BLaER1 treated with 17β-estradiol and CSF1 and Interleukin-3, amounts not matched to agents 10 nM and 100 nM (cell line): ENCODE measurements around the gene AOPEP.

Experiments
- H3K27ac ChIP-seq, 11 experiments: shearing (Covaris generic); formaldehyde crosslinking; 2 replicates each; pipeline ENCODE4 v1.8.1; 2022
- H3K27me3 ChIP-seq, 11 experiments: shearing (Covaris generic); formaldehyde crosslinking; 2 replicates each; pipeline ENCODE4 v1.8.1; 2022
- H3K36me3 ChIP-seq, 11 experiments: shearing (Covaris generic); formaldehyde crosslinking; 2 replicates each; pipeline ENCODE4 v1.8.1; 2022
- H3K4me1 ChIP-seq, 10 experiments: shearing (Covaris generic); formaldehyde crosslinking; 2 replicates each; pipeline ENCODE4 v1.8.1; 2022
- H3K4me2 ChIP-seq, 11 experiments: shearing (Covaris generic); formaldehyde crosslinking; 2 replicates each; pipeline ENCODE4 v1.8.1; 2022
- H3K4me3 ChIP-seq, 10 experiments: shearing (Covaris generic); formaldehyde crosslinking; 2 replicates each; pipeline ENCODE4 v1.8.1; 2022
- H3K9ac ChIP-seq, 11 experiments: shearing (Covaris generic); formaldehyde crosslinking; 2 replicates each; pipeline ENCODE4 v1.8.1; 2022
- H3K9me3 ChIP-seq, 11 experiments: shearing (Covaris generic); formaldehyde crosslinking; replicated peaks in 1 of 11; 2 replicates each; pipeline ENCODE4 v1.8.1; 2022
- H4K20me1 ChIP-seq, 11 experiments: shearing (Covaris generic); formaldehyde crosslinking; 2 replicates each; pipeline ENCODE4 v1.8.1; 2022
- Cebpa-rat ChIP-seq, 11 experiments: shearing (Covaris generic); IDR thresholded peaks; 2 replicates each; pipeline ENCODE4 v1.8.1; 2022

The AOPEP gene

DNA sequence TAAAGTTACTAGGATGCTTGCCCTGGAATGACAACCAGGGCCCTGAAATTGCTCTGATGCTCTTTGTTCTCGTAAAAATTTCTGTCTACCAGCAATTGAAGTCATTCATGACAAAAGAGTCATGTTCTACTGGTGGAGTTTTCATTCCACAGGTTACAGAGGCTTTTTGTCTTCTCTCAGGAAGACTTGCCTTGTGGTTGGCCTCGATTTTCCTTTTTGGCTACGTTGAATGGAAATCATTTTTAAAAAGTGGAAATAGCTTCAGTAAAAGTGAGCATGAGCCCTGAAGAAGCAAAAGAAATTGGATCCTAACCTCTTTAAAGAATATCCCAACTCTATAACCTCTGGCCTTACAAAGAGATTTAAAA is 255.2 kb downstream of the AOPEP start:
- Histone ChIP-seq H3K27me3 (no peaks in the 10 kb centered on the region), H4K20me1 (no peaks in the 10 kb centered on the region), H3K4me1 (peaks cover 0 to 5% (median 0%) of the 10 kb centered on the region in 10 experiments; a peak in 1 of 20 replicates), H3K4me3 (no peak overlapping the region), H3K27ac (no peak overlapping the region), H3K36me3 (peaks cover 0 to 24% (median 5%) of the 10 kb centered on the region in 11 experiments; a peak in 9 of 22 replicates), H3K9me3 (no peaks in the 10 kb centered on the region), H3K4me2 (no peak overlapping the region), H3K9ac (no peak overlapping the region)
- TF ChIP-seq Cebpa-rat (IDR thresholded peaks at IDR 0.05): no peak

GRCh38 chr9:94982211-94982610 is 255.7 kb downstream of the AOPEP start:
- Histone ChIP-seq H3K9me3 (no peaks in the 10 kb centered on the region), H4K20me1 (no peaks in the 10 kb centered on the region), H3K4me3 (no peak overlapping the region), H3K27me3 (no peaks in the 10 kb centered on the region), H3K36me3 (peaks cover 0 to 24% (median 3%) of the 10 kb centered on the region in 11 experiments; a peak in 9 of 22 replicates), H3K27ac (no peak overlapping the region), H3K4me1 (peaks cover 0 to 5% (median 0%) of the 10 kb centered on the region in 10 experiments; a peak in 1 of 20 replicates), H3K4me2 (no peak overlapping the region), H3K9ac (no peak overlapping the region)
- no peak for TF ChIP-seq Cebpa-rat (IDR thresholded peaks at IDR 0.05)

DNA sequence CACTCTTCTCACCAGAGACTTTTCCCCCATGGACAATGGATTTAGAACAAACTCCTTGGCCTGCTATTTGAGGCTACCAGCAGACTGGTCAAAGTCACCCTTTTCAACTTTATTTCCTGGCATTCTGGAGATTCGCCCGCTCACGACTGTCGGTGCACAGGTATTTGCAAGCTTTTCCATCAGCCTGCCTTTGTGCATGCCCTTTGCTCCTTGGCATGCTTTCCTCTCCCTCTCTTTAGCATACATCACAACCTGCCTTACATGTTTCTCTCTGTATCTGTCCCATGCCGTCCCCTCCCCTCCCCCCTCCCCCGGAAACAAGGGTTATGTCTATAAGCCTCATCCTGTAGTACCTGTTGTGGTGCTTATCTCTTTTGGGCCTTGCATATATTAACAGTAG is 257.1 kb downstream of the AOPEP start:
- Histone ChIP-seq H3K36me3 (peaks cover 0 to 22% (median 3%) of the 10 kb centered on the region in 11 experiments; a peak in 10 of 22 replicates), H3K27me3 (no peaks in the 10 kb centered on the region), H3K27ac (no peak overlapping the region)

GRCh38 chr9:94984891-94985476 is 258.5 kb downstream of the AOPEP start:
- H3K4me3 ChIP-seq: no peak overlapping the region
- TF ChIP-seq Cebpa-rat (IDR thresholded peaks at IDR 0.05): no peak

More for the DNA sequence above, 257.1 kb downstream of the AOPEP start:
- no peak overlapping the region for H3K9ac ChIP-seq
- peaks cover 0 to 2% (median 0%) of the 10 kb centered on the region in 11 experiments; a peak in 4 of 22 replicates for H3K9me3 ChIP-seq
- H4K20me1 ChIP-seq: no peaks in the 10 kb centered on the region
- no peak overlapping the region for H3K4me2 ChIP-seq
- H3K4me3 ChIP-seq: no peak overlapping the region
- TF ChIP-seq Cebpa-rat (IDR thresholded peaks at IDR 0.05): no peak
- H3K4me1 ChIP-seq: peaks cover 0 to 5% (median 0%) of the 10 kb centered on the region in 10 experiments; a peak in 2 of 20 replicates

GRCh38 chr9:94985649-94986048 is 259.1 kb downstream of the AOPEP start:
- Histone ChIP-seq H3K4me3 (no peak overlapping the region), H3K27ac (no peak overlapping the region), H3K9ac (no peak overlapping the region), H3K36me3 (peaks cover 0 to 18% (median 0%) of the 10 kb centered on the region in 11 experiments; a peak in 6 of 22 replicates), H3K27me3 (no peaks in the 10 kb centered on the region), H3K4me1 (no peaks in the 10 kb centered on the region; a peak in 1 of 20 replicates), H3K9me3 (peaks cover 0 to 19% (median 14%) of the 10 kb centered on the region in 11 experiments; a peak in 14 of 22 replicates), H3K4me2 (no peak overlapping the region), H4K20me1 (no peaks in the 10 kb centered on the region)
- TF ChIP-seq Cebpa-rat (IDR thresholded peaks at IDR 0.05): no peak

More at GRCh38 chr9:94984891-94985476, 258.5 kb downstream of the AOPEP start:
- Histone ChIP-seq H4K20me1 (no peaks in the 10 kb centered on the region), H3K9ac (no peak overlapping the region), H3K4me2 (no peak overlapping the region), H3K4me1 (peaks cover 0 to 4% (median 0%) of the 10 kb centered on the region in 10 experiments; a peak in 2 of 20 replicates), H3K27me3 (no peaks in the 10 kb centered on the region), H3K9me3 (peaks cover 0 to 16% (median 14%) of the 10 kb centered on the region in 11 experiments; a peak in 14 of 22 replicates), H3K36me3 (peaks cover 0 to 24% (median 4%) of the 10 kb centered on the region in 11 experiments; a peak in 8 of 22 replicates), H3K27ac (no peak overlapping the region)

DNA sequence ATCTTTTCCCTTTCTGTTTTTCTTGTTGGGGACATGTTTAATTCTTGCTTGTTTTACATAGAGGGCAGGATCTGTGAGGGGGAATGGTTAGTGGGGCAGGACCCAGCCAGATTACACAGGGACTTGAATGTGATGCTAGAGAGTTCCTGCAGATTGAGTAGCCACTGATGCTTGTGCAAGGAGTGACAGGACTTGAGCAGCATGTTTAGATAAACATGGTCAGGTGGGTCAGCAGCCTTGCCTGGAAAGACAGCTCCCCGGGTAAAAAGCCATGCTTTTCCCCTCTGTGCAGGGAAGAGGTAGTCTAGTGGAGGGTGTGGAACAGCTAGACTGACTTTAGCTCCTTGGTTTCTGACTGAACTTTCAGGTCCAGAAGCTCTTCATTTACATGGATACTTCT is 261.2 kb downstream of the AOPEP start:
- Histone ChIP-seq H3K36me3 (peaks cover 0 to 15% (median 0%) of the 10 kb centered on the region in 11 experiments; a peak in 6 of 22 replicates), H3K9me3 (peaks cover 0 to 19% (median 14%) of the 10 kb centered on the region in 11 experiments; a peak in 14 of 22 replicates), H3K27me3 (no peaks in the 10 kb centered on the region), H4K20me1 (no peaks in the 10 kb centered on the region), H3K9ac (no peak overlapping the region), H3K4me3 (no peak overlapping the region), H3K27ac (no peak overlapping the region), H3K4me1 (no peaks in the 10 kb centered on the region; a peak in 1 of 20 replicates), H3K4me2 (no peak overlapping the region)
- TF ChIP-seq Cebpa-rat (IDR thresholded peaks at IDR 0.05): no peak

DNA sequence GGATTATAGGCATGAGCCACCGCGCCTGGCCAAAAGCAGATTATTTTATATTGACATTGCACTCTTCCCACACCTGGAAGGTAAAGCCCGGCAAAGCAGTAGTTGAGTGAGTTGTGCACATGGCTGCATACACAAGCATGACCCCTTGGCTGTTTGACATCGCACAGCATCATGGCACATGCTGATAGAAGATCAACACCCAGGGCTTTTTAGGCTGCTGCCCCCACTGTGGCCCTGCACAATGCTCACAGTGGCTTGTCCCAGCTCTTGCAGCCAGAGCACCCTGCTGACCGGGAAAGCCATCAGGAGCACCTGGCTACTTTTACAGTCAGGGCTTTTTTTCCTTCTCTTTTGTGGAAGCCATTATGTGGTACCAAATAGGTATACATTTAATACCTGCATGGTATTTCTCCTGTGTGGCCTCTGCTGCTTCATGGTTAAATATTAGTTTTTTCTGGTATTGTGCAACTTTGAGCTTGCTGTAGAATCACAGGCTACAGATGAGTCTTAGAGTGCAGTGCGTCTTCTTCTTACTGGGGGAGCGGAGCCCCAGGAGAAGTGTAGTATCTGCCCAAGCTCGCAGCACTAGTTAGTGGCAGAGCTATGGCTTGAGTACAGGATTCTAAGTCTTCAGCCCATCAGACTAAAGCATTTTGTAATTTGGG is 264.5 kb downstream of the AOPEP start:
- H3K27ac ChIP-seq: no peak overlapping the region
- no peak overlapping the region for H3K4me3 ChIP-seq
- H3K36me3 ChIP-seq: peaks cover 0 to 15% (median 0%) of the 10 kb centered on the region in 11 experiments; a peak in 5 of 22 replicates
- no peaks in the 10 kb centered on the region for H4K20me1 ChIP-seq
- no peak overlapping the region for H3K4me2 ChIP-seq
- H3K27me3 ChIP-seq: no peaks in the 10 kb centered on the region
- no peak for TF ChIP-seq Cebpa-rat (IDR thresholded peaks at IDR 0.05)
- H3K4me1 ChIP-seq: no peaks in the 10 kb centered on the region; a peak in 1 of 20 replicates
- peaks cover 0 to 19% (median 14%) of the 10 kb centered on the region in 11 experiments; a peak in 14 of 22 replicates for H3K9me3 ChIP-seq
- H3K9ac ChIP-seq: no peak overlapping the region

DNA sequence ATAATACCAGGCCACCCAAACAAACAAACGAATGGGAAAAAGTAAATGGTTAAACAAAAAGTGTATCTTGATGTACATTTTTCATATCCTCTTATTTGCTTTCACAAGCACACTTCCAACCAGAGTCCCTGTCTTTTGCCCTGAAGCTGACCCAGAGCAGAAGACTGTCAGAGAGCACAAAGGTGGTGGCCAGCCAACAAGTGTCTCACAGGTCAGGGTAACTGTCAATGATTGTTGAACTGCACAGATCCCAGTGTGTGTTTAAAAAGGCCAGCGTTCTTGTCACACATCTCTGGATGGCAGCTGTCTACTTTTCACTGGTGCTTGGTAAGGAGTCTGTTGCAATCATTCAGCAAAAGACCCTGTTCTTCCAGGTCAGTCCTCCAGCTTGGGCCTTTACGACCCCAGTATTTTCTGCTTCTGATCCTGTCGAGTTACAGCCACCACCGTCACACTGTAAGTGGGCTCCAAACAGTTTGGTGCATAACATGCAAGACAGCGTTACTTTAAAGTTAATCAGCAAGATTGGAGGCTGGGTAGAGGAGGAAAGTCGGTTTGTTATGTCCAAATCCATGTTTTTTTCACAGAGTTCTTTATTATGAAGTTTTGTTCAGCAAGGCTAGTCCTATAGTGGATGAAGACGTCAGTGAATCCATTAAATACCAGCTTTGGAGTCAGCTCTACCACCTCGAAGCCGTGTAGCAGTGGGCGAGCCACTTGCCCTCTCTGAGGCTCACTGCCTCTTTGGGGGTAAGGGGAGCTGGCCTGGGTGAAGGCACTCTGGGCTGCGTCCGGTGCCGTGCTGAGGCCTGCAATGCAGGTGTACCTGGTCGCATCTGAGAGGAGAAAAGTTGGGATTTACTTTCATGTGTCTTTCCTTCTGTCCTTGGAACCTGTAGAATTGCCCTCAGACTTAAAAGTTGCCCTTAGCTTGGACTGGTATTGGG is 265.7 kb downstream of the AOPEP start:
- Histone ChIP-seq H3K9me3 (peaks cover 0 to 19% (median 14%) of the 10 kb centered on the region in 11 experiments; a peak in 14 of 22 replicates), H3K27me3 (no peaks in the 10 kb centered on the region), H3K36me3 (peaks cover 0 to 15% (median 0%) of the 10 kb centered on the region in 11 experiments; a peak in 5 of 22 replicates), H3K9ac (no peak overlapping the region), H3K4me3 (no peak overlapping the region), H3K4me1 (no peaks in the 10 kb centered on the region; a peak in 1 of 20 replicates), H3K4me2 (no peak overlapping the region), H4K20me1 (no peaks in the 10 kb centered on the region), H3K27ac (no peak overlapping the region)
- TF ChIP-seq Cebpa-rat (IDR thresholded peaks at IDR 0.05): no peak
